ENCODE results near the gene RNF214.

Gene RNF214

GRCh38 chr11:117229411-117229810 lies 3.1 kb upstream of the RNF214 start (continued):
- no peak for TF ChIP-seq PATZ1 (CRISPR knock-in tag; IDR thresholded peaks at IDR 0.05; ENCODE audit: borderline replicate concordance)
- TF ChIP-seq POU6F1 (CRISPR knock-in tag; IDR thresholded peaks at IDR 0.05; ENCODE audit: borderline replicate concordance, low read depth) = no peak
- no peak for TF ChIP-seq ZC3H10 (CRISPR knock-in tag; IDR thresholded peaks at IDR 0.05)
- no peak for TF ChIP-seq GLIS3 (CRISPR knock-in tag; IDR thresholded peaks at IDR 0.05)
- TF ChIP-seq ZNF8 (CRISPR knock-in tag; IDR thresholded peaks at IDR 0.05) = no peak

GRCh38 chr11:117229931-117230285 lies 2.6 kb upstream of the RNF214 start:
- TF ChIP-seq ISL1 (CRISPR knock-in tag; IDR thresholded peaks at IDR 0.05) (no peak), CSDC2 (CRISPR knock-in tag; IDR thresholded peaks at IDR 0.05) (no peak), BACH2 (CRISPR knock-in tag; IDR thresholded peaks at IDR 0.05; ENCODE audit: borderline replicate concordance) (no peak), SNAI2 (CRISPR knock-in tag; IDR thresholded peaks at IDR 0.05) (no peak), PATZ1 (CRISPR knock-in tag; IDR thresholded peaks at IDR 0.05; ENCODE audit: borderline replicate concordance) (no peak), TSHZ2 (CRISPR knock-in tag; IDR thresholded peaks at IDR 0.05) (no peak), TOX (CRISPR knock-in tag; IDR thresholded peaks at IDR 0.05; ENCODE audit: borderline replicate concordance) (no peak), GLIS3 (CRISPR knock-in tag; IDR thresholded peaks at IDR 0.05) (no peak), ZFP3 (CRISPR knock-in tag; IDR thresholded peaks at IDR 0.05) (no peak)
- no peak for ATAC-seq

- no peak for TF ChIP-seq TCF4 (CRISPR knock-in tag; IDR thresholded peaks at IDR 0.05; ENCODE audit: borderline replicate concordance)
- no peak for TF ChIP-seq ZFP3 (CRISPR knock-in tag; IDR thresholded peaks at IDR 0.05)
- no peak for TF ChIP-seq ESRRG (CRISPR knock-in tag; IDR thresholded peaks at IDR 0.05)
- TF ChIP-seq PATZ1 (CRISPR knock-in tag; IDR thresholded peaks at IDR 0.05; ENCODE audit: borderline replicate concordance) = no peak
- no peak for TF ChIP-seq ZC3H10 (CRISPR knock-in tag; IDR thresholded peaks at IDR 0.05)
- no peak for TF ChIP-seq CSDC2 (CRISPR knock-in tag; IDR thresholded peaks at IDR 0.05)
- ATAC-seq = no peak
Observed at GRCh38 chr11:117230286-117230961, 2.0 kb upstream of the RNF214 start.

GRCh38 chr11:117230999-117231841 lies 1.3 kb upstream of the RNF214 start:
- TF ChIP-seq ISL1 (CRISPR knock-in tag; IDR thresholded peaks at IDR 0.05) (no peak), CSRNP3 (CRISPR knock-in tag; IDR thresholded peaks at IDR 0.05) (no peak), POU6F1 (CRISPR knock-in tag; IDR thresholded peaks at IDR 0.05; ENCODE audit: borderline replicate concordance, low read depth) (no peak)
- ATAC-seq = peak; percentile 3; the same call in 2 of the 3 replicates

Measured in SK-N-SH treated with all-trans-retinoic acid at 6 μM for 48 hours (cell line).